HG02852 (cell line): ENCODE measurements around the gene TUBGCP2.

Experiments
- ATAC-seq: cut with Tn5 transposase; IDR thresholded peaks from one replicate; pipeline ENCODE4 v1.9.1; 2021; ENCODE audit warnings: mild to moderate bottlenecking, moderate library complexity; ENCODE audit not compliant: unreplicated experiment

Gene TUBGCP2

DNA sequence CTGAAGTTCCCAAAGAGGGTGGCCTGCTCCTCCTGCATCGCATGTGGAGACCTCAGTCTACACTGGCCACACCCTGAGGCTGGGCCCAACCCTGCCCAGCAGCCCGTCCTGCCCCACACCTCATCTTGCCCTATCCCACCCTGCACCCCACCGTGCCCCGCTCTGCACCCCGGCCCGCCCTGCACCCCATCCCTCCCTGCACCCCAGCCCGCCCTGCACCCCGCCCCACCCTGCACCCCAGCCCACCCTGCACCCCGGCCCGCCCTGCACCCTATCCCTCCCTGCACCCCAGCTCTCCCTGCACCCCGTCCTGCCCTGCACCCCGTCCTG is 56.5 kb downstream of the TUBGCP2 start:
- no peak for ATAC-seq

DNA sequence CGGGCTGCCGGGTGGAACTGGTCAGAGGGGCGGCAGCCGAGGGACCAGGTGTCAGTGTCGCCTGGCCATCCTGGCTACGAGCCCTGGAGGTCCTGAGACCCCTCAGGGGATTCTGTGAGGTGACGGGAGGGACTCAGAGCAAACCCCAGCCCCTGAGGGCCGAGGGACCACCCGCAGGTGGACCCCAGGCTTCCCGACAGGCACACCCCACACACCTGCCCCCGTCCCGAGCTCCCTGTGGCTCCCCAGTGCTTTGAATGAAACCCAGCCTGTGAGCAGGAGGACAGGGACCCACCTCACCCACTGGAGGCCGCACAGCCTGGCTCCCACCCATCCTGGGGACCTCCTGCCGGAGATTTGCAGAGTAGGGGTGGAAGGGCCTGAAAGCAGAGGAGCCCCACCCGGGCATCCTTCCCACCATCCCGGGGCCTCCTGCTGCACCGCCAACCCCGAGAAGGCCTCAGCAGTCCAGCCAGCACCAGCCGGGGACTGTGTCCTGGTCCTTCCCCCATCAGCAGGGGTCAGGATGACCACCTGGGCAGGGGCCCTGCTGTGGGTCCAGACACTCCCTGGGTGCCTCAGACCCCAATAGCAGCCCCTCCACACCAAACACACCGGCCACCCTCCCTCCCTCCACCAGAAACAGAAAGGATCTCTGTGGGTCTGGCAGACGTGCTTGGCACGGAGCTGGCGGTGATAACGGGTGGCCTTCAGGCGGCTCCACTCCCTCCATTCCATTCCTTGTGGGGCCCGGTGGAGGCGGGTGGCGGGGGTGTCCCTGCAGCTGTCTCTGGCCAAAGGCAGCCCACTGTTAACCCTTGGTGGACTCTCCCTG is 57.1 kb downstream of the TUBGCP2 start:
- no peak for ATAC-seq

DNA sequence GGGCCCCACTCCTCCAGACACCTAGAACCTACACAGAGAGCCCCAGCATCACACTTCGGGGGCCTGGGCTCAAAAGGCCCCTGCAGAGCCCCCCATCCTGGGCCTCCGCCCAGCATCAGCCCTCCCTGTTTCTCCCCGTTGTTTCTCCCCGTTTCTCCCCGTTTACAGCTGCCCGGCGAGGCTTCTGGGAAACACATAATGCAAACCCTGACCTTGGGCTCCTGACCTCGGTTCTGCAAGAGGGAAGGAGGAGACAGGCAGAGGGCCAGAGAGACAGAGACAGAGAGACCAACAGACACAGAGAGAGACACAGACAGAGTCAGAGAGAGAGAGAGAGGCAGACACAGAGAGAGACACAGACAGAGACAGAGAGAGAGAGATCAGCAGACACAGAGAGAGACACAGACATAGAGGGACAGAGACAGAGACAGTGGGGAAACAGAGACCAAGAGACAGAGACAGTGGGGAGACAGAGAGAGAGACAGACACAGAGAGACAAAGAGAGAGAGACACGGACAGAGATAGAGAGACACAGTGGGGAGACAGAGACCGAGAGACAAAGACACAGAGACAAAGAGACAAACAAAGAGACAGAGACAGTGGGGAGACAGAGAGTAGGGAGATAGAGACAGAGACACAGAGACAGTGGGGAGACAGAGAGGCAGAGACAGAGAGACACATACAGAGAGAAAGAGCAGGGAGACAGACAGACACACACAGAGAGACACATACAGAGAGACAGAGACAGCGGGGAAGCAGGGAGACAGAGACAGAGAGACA is 58.5 kb downstream of the TUBGCP2 start:
- ATAC-seq: no peak

DNA sequence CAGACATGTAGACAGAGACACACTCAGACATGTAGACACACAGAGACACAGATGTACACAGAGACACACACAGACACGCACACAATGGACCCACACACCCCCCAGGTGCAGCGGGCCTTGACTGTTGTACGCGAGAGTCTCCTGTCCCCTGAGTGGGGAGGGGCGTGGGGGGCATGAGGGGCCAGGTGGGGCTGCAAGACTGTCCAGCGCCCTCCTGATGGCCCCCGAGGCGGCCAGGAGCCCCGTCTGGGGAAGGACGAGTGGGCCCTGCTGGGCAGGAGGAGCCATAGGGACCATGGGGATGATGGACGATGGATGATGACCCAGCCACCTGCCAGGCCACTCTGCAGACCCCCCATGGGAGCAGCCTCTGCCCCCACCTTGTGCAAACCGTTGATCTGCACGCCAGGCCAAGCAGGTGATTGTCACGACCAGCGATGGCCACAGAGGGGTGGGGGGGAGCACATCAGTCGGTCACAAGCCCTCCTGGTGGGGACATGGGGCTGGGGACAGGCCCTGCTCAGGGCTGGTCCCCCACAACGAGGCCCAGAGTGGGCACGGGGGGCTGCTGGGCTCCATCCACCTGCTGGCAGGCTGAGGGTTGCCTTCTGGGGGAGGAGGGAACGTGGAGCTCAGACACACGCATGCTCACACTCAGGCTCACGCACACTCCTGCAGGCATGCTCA is 59.4 kb downstream of the TUBGCP2 start:
- ATAC-seq: no peak

DNA sequence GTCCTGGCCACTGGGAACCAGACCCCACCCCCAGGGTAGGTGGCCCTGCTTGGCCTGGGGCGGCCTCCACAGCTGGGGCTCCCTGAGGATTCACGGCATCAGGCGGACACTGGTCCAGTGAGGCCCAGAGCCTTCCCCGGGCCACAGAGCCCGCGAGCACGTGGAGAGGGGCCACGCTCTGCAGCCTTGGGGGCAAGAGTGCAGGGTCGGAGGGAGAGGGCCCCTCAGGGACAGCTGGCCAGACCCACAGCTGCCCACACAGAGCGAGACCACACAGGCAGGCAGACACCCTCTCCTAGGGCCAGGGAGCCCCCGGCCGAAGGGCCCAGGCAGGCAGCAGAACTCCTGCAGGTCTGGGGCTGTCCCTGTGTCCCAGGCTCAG is 60.3 kb downstream of the TUBGCP2 start:
- no peak for ATAC-seq

DNA sequence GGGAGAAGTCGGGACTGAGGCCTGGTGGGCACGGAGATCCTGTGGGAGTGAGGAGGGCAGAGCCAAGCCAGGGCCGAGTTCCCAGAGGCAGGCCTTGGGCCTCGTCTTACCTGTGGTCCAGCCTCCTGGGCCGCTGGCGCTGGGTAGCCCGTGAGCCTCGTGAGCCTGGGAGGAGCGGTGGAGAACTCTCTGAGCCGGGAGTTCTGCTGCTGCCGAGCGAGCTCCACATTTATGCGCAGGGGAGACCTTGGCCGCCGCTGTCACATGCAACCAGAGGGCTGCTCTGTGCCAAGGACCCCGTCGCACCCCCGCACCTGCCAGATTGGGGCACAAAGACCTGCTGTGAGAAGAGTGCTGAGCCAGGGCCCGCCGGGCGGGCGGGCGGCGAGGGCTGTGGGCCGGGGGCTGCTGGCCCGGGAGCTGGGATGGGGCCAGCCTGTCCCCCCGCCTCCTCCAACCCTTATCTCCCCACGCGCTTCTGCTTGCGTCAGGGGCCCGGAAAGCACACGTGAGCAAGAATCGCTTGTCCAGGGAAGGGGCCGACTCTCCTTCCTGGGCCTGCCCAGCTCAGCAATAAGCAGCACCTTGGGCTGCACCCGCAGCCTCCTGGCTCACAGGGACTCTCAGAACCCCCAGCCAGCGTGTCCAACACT is 60.9 kb downstream of the TUBGCP2 start:
- no peak for ATAC-seq

DNA sequence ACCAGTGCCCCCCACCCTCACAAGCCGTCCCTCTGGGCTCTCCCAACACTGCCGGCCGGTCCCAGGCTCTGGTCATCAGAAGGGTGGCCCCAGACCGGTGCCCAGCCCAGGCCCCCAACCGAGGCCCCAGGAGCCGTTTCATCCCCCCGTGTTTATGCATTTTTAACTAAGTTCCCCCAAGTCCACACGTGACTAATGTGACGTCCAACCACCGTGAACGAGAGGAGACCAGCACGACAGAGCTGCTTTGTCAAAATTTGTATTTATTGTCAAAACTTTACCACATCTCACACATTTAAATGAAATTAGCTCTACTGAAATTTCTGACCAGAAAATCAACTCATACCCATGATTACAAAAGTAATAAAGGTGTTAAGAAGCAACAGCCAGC is 62.4 kb downstream of the TUBGCP2 start:
- no peak for ATAC-seq

DNA sequence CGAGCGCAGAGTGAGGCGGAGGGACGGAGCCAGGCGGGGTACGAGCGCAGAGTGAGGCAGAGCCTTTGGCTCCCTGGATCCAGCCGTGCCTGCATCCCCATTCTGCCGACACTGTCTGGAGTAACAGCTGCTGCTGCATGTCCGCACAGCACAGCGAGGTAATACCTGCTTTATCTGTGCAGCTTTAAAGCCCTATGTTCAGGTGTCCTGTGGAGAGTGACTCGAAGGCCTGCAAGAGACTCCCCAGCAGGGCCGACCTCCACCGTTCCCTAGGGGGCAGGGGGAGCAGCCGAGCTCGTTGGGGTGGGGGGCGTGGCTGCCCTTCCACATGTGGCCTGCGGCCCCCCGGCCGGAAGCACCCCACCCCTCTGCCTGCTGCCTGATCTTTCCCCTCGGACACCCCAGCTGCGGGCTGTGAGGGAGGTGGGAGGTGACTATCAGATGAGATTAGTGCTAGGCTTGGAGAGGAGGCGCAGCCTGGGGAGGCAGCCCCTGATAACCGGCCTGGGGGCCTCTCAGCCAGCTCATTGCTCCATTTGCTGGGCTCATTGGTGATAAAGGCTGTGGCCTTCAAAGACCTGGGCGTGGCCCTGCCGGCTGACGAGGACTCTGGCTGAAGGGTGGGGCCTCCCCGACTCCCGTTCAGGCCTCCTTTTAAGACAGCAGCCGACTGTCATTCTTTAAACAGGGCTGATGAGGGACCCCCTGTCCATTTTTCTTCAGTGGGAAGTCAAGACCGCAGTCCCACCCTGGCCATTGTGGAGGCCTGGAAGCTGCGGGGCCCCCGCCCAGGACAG is 63.0 kb downstream of the TUBGCP2 start:
- no peak for ATAC-seq

DNA sequence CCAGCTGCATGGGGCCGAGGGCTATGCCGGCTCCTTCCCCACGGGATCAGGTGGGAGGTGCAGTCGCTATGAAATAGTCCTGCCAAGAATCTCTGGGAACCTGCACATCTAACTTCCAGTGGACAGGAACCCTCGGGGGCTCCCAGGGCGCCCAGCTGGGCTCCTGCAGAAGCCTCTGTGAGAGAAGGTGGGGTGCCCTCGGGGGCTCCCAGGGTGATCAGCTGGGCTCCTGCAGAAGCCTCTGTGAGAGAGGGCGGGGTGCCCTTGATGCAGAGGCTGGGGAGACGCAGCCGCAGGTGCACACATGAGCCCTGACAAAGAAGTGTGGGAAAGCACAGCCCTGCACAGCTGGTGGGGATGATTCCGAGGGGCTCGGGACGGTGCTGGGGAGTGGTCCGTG is 65.1 kb downstream of the TUBGCP2 start:
- ATAC-seq: no peak

DNA sequence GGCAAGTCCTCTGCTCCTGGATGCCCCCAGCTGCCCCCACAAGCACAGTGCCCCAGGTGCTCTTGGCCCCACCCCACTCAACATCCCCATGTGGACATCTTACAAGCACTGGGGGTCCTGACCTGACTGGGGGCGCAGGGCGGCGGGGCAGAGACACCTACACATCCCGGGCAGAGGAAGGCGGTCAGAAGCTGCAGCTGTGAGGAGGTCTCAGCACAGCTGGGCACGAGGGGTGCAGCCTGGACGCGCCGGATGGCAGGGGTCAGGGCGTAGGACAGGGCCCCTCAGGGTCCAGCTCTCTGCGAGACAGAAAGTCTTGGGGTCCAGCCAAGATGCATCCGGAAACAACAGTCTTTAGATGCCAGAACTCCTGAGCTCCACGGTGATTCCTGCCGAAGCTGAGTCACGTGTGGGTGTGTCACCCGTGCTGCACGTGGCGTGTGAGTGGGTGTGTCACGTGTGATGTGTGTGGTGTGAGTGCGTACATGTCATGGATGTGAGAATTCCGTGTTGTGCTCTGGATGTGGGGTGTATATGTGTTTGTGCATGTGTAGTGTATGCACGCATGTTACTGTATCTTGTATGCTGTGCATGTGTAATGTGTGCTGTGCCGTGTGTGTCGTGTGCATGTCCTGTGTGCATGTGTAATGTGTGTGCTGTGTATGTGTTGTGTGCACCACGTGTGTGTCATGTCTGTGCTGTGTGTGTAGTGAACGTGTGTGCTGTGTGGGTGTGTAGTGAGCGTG is 65.9 kb downstream of the TUBGCP2 start:
- no peak for ATAC-seq

DNA sequence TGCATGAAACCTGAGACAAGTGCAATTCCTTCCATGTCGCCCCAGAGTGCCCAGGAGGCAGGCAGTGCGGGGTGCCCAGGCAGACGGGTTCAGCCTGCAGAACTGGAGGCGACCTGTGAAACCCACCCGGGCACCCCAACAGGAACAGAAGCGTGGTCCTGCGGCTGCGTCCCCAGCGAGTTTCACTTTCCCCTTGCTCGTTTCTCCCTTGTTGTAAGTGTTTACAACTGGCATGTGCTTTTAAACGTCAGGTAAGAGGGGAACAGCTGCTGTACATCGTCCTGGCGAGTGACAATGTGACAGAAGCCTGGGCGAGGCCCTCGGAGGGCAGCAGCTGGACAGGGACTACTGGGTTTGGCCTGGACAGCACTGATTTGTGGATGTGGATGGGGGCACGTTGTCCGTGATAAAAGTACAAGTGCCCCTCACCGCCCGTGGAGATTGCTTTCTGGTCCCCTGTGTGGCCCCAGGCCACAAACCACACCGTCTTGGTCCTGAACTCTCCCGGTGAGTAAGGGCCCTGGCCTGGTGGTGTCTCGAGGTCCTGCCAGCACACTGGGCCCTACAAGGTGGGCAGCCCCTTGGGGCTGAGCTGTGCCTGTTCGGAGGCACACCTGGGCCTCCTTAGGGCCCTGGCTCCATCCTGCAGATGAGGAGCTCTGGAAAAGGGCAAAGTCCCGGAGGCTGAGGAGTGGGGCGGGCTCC is 67.0 kb downstream of the TUBGCP2 start:
- no peak for ATAC-seq

DNA sequence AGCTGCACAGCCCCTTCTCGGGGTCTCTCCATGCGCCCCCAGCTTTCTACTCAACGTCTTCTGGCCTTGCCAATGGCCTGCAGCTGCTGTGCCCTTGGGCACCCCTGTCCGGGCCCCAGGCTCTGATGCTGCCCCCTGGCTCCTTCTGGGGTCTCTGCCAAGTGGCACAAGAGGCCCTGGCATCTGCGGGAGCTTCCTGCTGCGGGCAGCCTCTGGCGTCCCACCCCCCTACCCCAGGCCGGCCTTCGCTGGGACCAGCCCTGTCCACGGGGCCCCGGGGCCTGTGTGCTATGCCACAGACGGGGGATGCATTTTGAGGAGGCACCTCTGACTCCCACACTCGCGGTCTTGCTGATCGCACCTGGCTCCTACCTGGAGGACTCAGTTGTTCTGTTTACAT is 68.7 kb downstream of the TUBGCP2 start:
- ATAC-seq: no peak

DNA sequence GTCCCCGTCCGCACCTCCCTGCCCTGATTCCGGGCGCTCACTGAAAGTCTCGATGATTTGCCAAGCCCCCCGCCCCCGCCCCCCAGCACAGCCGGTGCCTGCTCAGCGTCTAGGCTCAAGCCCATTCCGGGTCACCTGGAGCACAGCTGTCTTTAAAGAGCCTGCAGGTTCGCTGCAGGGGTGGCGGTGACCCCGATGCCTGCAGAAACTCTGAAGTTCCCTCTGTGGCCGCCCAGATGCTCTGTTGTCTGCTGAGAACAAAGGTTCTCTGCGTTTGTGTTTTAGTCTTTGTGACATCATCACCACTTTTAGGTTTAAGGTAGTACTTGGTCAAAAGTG is 70.2 kb downstream of the TUBGCP2 start:
- ATAC-seq: no peak

DNA sequence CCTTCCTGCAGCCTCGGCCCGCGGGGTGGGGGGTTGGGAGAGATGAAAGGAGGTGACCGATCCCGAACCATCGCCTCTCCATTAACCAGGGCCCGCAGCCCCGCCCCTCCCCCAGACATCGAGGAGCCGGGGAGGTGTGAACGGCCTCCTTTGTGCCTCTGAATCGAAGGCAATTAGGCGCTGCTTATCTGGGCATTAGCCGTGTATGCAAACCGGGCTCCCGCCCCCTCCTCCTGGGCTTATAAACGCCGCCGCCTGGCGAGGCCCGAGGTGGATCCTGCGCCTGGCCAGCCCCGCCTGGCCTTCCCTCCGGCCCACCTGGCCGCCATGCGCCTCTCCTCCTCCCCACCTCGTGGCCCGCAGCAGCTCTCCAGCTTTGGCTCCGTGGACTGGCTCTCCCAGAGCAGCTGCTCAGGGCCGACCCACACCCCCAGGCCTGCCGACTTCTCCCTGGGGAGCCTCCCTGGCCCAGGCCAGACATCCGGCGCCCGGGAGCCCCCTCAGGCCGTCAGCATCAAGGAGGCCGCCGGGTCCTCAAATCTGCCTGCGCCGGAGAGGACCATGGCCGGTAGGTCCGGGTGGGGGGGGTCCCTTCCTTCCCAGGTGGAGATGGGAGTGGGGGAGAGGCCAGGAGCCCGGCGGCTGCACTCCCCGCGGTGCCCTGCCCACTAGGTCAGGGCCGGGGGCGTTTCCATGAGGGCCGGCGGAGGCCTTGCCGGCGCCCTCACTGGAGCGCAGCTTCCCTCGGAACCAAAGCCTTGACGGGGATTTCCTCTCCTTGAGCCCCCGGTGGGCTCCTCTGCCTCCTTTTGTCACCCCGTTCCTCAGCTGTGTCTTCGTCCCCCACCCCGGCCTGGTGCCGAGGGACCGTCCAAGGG is 70.8 kb downstream of the TUBGCP2 start, which contains the start of gene VENTX:
VENTX (plus strand) TSS at position 268 of the 878 bp plus-strand sequence; CDS start at position 328, 60 bp downstream.
- ATAC-seq: no peak

DNA sequence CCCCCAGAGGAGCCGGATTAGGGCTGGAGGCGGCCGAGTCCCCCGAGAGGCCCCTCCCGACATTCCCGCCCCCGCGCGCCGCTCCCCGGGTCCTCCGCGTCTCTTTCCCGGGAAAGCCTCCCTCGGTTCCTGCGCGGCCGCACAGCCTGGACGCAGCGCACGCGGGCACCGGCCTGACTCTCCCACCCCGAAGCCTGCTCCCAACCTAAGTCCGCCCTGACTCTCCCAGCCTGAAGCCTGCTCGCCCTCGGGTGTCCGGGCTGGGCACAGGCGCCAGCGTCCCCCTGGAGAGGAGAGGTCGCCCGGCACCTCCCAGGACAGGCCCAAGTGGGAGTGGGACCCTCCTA is 71.5 kb downstream of the TUBGCP2 start:
- ATAC-seq: no peak

DNA sequence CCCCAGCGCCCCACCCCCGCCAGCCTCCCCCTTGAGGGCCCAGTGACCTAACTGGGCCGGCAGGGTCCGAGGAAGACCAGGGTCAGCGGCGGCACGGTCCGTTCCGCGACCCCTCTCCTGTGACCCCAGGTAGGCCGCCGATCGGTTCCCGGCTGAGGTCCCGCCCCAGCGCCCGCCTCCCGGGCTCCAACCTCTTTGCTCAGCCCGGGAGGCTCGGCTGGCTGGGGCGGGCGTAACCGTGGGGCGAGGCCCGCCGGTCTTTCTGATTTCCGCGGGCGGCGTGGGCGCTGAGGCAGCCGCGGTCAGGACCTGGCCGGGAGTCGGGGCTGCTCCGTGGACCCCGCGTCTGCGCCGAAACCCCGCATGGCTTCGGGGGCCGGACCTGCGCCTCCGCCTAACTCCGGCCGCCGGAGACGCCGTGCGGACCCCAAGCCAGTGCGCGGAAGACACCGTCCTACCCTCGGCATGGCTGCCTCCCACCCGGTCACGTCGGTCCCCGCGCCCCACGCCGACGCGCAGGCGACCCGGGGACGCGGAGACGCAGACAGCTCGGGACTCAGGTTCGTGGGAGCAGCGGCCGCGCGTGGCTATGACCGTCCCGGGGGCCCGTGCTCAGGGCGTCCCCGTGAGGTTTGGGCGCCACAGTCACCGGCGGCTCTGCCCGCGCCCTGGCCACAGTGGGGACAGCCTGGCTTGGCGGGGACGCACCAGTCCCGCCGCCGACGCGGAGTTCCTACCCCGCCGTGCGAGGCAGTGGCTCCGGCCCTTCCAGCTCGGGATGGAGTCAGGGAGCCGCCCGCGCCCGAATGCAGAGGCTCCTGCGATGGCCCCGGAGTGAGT is 72.1 kb downstream of the TUBGCP2 start:
- no peak for ATAC-seq

DNA sequence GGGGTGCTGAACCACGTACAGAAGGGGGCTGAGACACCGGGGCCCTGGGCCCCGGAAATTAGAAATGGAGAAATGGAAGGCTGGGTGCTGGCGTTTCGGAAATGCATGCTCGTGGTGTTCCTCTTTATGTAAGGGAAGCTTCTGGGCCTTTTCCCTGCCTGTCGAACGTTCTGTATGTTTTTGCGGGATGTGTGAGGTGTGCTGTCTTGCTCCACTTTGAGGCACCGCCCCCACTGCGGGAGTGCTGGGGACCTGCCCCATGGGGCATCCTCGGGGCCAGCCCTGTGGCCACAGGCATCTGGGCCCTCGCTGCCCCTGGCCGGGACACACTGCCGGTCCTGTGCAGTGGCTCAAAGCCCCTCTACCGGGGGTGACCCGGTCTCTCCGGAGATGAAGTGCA is 72.7 kb downstream of the TUBGCP2 start:
- ATAC-seq: no peak
